Chondrocyte (in vitro differentiated cells): ENCODE measurements around the gene CTDP1. TPM values are rescaled to one million over a fixed set of nuclear protein-coding genes. Genes with fewer than 3 reads are reported as not detected.

Experiments
- DNase-seq: peaks from one replicate; pipeline ENCODE4 v3.0.0; 2021; ENCODE audit warnings: mixed read lengths, low spot score
- H3K27ac Mint-ChIP-seq: one replicate; pipeline ENCODE4 v1.8.0; 2021; ENCODE audit warnings: mild to moderate bottlenecking, moderate library complexity, mixed read lengths; ENCODE audit not compliant: unreplicated experiment
- H3K27me3 Mint-ChIP-seq: 2 replicates; pipeline ENCODE4 v1.8.0; 2021; ENCODE audit warnings: low read depth, mixed read lengths
- H3K36me3 Mint-ChIP-seq: 2 replicates; pipeline ENCODE4 v1.8.0; 2021; ENCODE audit warnings: low read depth, mixed read lengths
- H3K4me1 Mint-ChIP-seq: 2 replicates; pipeline ENCODE4 v1.8.0; 2021; ENCODE audit warnings: low read depth, mild to moderate bottlenecking, mixed read lengths
- H3K4me3 Mint-ChIP-seq: one replicate; pipeline ENCODE4 v1.8.0; 2021; ENCODE audit warnings: mild to moderate bottlenecking, moderate library complexity, mixed read lengths; ENCODE audit not compliant: unreplicated experiment
- H3K9me3 Mint-ChIP-seq: 2 replicates; pipeline ENCODE4 v1.8.0; 2021; ENCODE audit warnings: low read depth, mixed read lengths
- CTCF ChIP-seq: fragments of 200-600 bp; sonication (generic); IDR thresholded peaks from 2 replicates; pipeline ENCODE4 v1.5.0; 2021; ENCODE audit warnings: antibody characterized with exemption, mild to moderate bottlenecking, moderate library complexity
- long read RNA-seq: library from polyadenylated mRNA; stranded (forward); transcript quantifications from one replicate; pipeline ENCODE4 v2.0.0, GENCODE V29; 2021
- total RNA-seq: library from RNA; stranded (reverse); gene quantifications from 3 replicates; pipeline ENCODE4 v1.2.1, GENCODE V29; 2021

Gene CTDP1
- total RNA-seq = 20.0 to 21.0 TPM (median 20.9 TPM) in 3 replicates
- long read RNA-seq, full-length matches to known transcripts = 53 of 71 reads
- long read RNA-seq, partial matches to known transcripts = 7 of 71 reads
- long read RNA-seq, other reads (novel, unspliced or antisense) = 11 of 71 reads

GRCh38 chr18:79679552-79680099, at the start of gene CTDP1:
CTDP1 (plus strand) TSS chr18:79679803; CDS start chr18:79679948, 145 bp downstream.
- H3K27me3 Mint-ChIP-seq = no peaks in the 10 kb centered on the region
- peak; percentile 96 for DNase-seq
- H3K9me3 Mint-ChIP-seq = no peaks in the 10 kb centered on the region
- H3K36me3 Mint-ChIP-seq = no peaks in the 10 kb centered on the region
- peaks cover 38% of the 10 kb centered on the region for H3K4me1 Mint-ChIP-seq
- peak within 1 kb of the TSS; percentile 87 for H3K4me3 Mint-ChIP-seq
- H3K27ac Mint-ChIP-seq = peak within 1 kb of the TSS; percentile 99
- TF ChIP-seq CTCF = no peak

GRCh38 chr18:79630281-79631095, 49.1 kb upstream of the CTDP1 start:
- TF ChIP-seq CTCF = no peak
- no peaks in the 10 kb centered on the region for H3K36me3 Mint-ChIP-seq
- peaks cover 35% of the 10 kb centered on the region for H3K27me3 Mint-ChIP-seq
- no peak for DNase-seq
- no peak overlapping the region for H3K4me3 Mint-ChIP-seq
- H3K4me1 Mint-ChIP-seq = peaks cover 11% of the 10 kb centered on the region
- no peak overlapping the region for H3K27ac Mint-ChIP-seq
- no peaks in the 10 kb centered on the region for H3K9me3 Mint-ChIP-seq

GRCh38 chr18:79631096-79631507, 48.5 kb upstream of the CTDP1 start:
- Mint-ChIP-seq H3K36me3 (no peaks in the 10 kb centered on the region), H3K27ac (no peak overlapping the region), H3K9me3 (no peaks in the 10 kb centered on the region), H3K27me3 (peaks cover 29% of the 10 kb centered on the region), H3K4me3 (no peak overlapping the region), H3K4me1 (peaks cover 14% of the 10 kb centered on the region)
- no peak for TF ChIP-seq CTCF
- DNase-seq = no peak

GRCh38 chr18:79631761-79632446, 47.7 kb upstream of the CTDP1 start:
- Mint-ChIP-seq H3K4me3 (no peak overlapping the region), H3K27me3 (peaks cover 23% of the 10 kb centered on the region), H3K27ac (no peak overlapping the region), H3K9me3 (no peaks in the 10 kb centered on the region), H3K36me3 (no peaks in the 10 kb centered on the region), H3K4me1 (peaks cover 14% of the 10 kb centered on the region)
- DNase-seq = no peak
- no peak for TF ChIP-seq CTCF

GRCh38 chr18:79632765-79633164, 46.8 kb upstream of the CTDP1 start:
- no peak overlapping the region for H3K4me3 Mint-ChIP-seq
- peaks cover 14% of the 10 kb centered on the region for H3K4me1 Mint-ChIP-seq
- no peaks in the 10 kb centered on the region for H3K9me3 Mint-ChIP-seq
- H3K27ac Mint-ChIP-seq = no peak overlapping the region
- H3K36me3 Mint-ChIP-seq = no peaks in the 10 kb centered on the region
- peaks cover 17% of the 10 kb centered on the region for H3K27me3 Mint-ChIP-seq
- no peak for DNase-seq
- no peak for TF ChIP-seq CTCF
